Endothelial cell (in vitro differentiated cells): Measurements from ENCODE around the gene KLHL35. TPM values are rescaled to one million over a fixed set of nuclear protein-coding genes. Genes with fewer than 3 reads are reported as not detected.

ENCODE experiments used
- DNase-seq: peaks from one replicate; pipeline ENCODE4 v3.0.0; 2021; ENCODE audit warnings: low spot score
- H3K27ac Mint-ChIP-seq: one replicate; pipeline ENCODE4 v1.8.0; 2021; ENCODE audit warnings: mixed read lengths, inconsistent platforms; ENCODE audit not compliant: unreplicated experiment
- H3K27me3 Mint-ChIP-seq: one replicate; pipeline ENCODE4 v1.8.0; 2021; ENCODE audit warnings: mild to moderate bottlenecking, moderate library complexity, mixed read lengths, inconsistent platforms; ENCODE audit not compliant: unreplicated experiment
- H3K36me3 Mint-ChIP-seq: one replicate; pipeline ENCODE4 v1.8.0; 2021; ENCODE audit warnings: mild to moderate bottlenecking, low read depth, mixed read lengths, inconsistent platforms; ENCODE audit not compliant: unreplicated experiment
- H3K4me1 Mint-ChIP-seq: one replicate; pipeline ENCODE4 v1.8.0; 2021; ENCODE audit warnings: mild to moderate bottlenecking, mixed read lengths, inconsistent platforms; ENCODE audit not compliant: unreplicated experiment
- H3K4me3 Mint-ChIP-seq: one replicate; pipeline ENCODE4 v1.8.0; 2021; ENCODE audit warnings: mild to moderate bottlenecking, mixed read lengths, inconsistent platforms; ENCODE audit not compliant: unreplicated experiment
- H3K9me3 Mint-ChIP-seq: one replicate; pipeline ENCODE4 v1.8.0; 2021; ENCODE audit warnings: mixed read lengths, inconsistent platforms; ENCODE audit not compliant: unreplicated experiment
- CTCF ChIP-seq: fragments of 200-600 bp; sonication (generic); IDR thresholded peaks from one replicate; pipeline ENCODE4 v1.5.0; 2021; ENCODE audit warnings: antibody characterized with exemption; ENCODE audit not compliant: unreplicated experiment
- total RNA-seq: library from RNA; stranded (reverse); fragmentation: NEBNext Ultra II Directional; extraction: Animal tissue kit (Norgen Biotek cat#: 25700); gene quantifications from one replicate; pipeline ENCODE4 v1.2.1, GENCODE V29; 2021; ENCODE audit not compliant: unreplicated experiment

Gene KLHL35
- total RNA-seq, 1 donor from 2014 or later, result 2.8 TPM

- DNase-seq, result no peak
- Mint-ChIP-seq H3K4me3 (peak overlapping the region; percentile 13), H3K27ac (peak overlapping the region; percentile 6)
Observed at GRCh38 chr11:75472081-75472732, 39.2 kb upstream of the KLHL35 start.

GRCh38 chr11:75471176-75471973 lies 38.4 kb upstream of the KLHL35 start:
- peaks cover 82% of the 10 kb centered on the region for H3K4me1 Mint-ChIP-seq
- H3K4me3 Mint-ChIP-seq, result peak overlapping the region; percentile 56
- H3K27ac Mint-ChIP-seq, result peak overlapping the region; percentile 80
- DNase-seq, result no peak
- H3K27me3 Mint-ChIP-seq, result peaks cover 16% of the 10 kb centered on the region
- no peaks in the 10 kb centered on the region for H3K9me3 Mint-ChIP-seq
- TF ChIP-seq CTCF, result no peak
- H3K36me3 Mint-ChIP-seq, result peaks cover 56% of the 10 kb centered on the region

More at GRCh38 chr11:75472081-75472732, 39.2 kb upstream of the KLHL35 start:
- no peaks in the 10 kb centered on the region for H3K9me3 Mint-ChIP-seq
- no peak for TF ChIP-seq CTCF
- peaks cover 79% of the 10 kb centered on the region for H3K4me1 Mint-ChIP-seq
- H3K36me3 Mint-ChIP-seq, result peaks cover 54% of the 10 kb centered on the region
- peaks cover 14% of the 10 kb centered on the region for H3K27me3 Mint-ChIP-seq

GRCh38 chr11:75470476-75471080 lies 37.6 kb upstream of the KLHL35 start:
- Mint-ChIP-seq H3K4me1 (peaks cover 83% of the 10 kb centered on the region), H3K4me3 (peak overlapping the region; percentile 56), H3K9me3 (no peaks in the 10 kb centered on the region), H3K36me3 (peaks cover 54% of the 10 kb centered on the region), H3K27me3 (peaks cover 19% of the 10 kb centered on the region), H3K27ac (peak overlapping the region; percentile 80)
- DNase-seq, result no peak
- no peak for TF ChIP-seq CTCF

- Mint-ChIP-seq H3K9me3 (no peaks in the 10 kb centered on the region), H3K4me3 (peak overlapping the region; percentile 75), H3K27ac (peak overlapping the region; percentile 86), H3K4me1 (peaks cover 83% of the 10 kb centered on the region), H3K36me3 (peaks cover 56% of the 10 kb centered on the region), H3K27me3 (peaks cover 26% of the 10 kb centered on the region)
- TF ChIP-seq CTCF, result no peak
- DNase-seq, result no peak
Observed at GRCh38 chr11:75469785-75470405, 36.9 kb upstream of the KLHL35 start.
